ENCODE measurements around the gene STOX2.

STOX2 gene

GRCh38 chr4:183918696-183919095 lies 13.6 kb downstream of the STOX2 start:
- TF ChIP-seq RAD21 (IDR thresholded peaks at IDR 0.05; ENCODE audit: low read depth) (no peak), TEAD4 (IDR thresholded peaks at IDR 0.05) (no peak), EP300 (IDR thresholded peaks at IDR 0.05; ENCODE audit: borderline replicate concordance) (no peak), USF1 (IDR thresholded peaks at IDR 0.05) (no peak), CEBPB (IDR thresholded peaks at IDR 0.05) (no peak), MAX (IDR thresholded peaks at IDR 0.05) (no peak)
- TF ChIP-seq, protein P1, sequence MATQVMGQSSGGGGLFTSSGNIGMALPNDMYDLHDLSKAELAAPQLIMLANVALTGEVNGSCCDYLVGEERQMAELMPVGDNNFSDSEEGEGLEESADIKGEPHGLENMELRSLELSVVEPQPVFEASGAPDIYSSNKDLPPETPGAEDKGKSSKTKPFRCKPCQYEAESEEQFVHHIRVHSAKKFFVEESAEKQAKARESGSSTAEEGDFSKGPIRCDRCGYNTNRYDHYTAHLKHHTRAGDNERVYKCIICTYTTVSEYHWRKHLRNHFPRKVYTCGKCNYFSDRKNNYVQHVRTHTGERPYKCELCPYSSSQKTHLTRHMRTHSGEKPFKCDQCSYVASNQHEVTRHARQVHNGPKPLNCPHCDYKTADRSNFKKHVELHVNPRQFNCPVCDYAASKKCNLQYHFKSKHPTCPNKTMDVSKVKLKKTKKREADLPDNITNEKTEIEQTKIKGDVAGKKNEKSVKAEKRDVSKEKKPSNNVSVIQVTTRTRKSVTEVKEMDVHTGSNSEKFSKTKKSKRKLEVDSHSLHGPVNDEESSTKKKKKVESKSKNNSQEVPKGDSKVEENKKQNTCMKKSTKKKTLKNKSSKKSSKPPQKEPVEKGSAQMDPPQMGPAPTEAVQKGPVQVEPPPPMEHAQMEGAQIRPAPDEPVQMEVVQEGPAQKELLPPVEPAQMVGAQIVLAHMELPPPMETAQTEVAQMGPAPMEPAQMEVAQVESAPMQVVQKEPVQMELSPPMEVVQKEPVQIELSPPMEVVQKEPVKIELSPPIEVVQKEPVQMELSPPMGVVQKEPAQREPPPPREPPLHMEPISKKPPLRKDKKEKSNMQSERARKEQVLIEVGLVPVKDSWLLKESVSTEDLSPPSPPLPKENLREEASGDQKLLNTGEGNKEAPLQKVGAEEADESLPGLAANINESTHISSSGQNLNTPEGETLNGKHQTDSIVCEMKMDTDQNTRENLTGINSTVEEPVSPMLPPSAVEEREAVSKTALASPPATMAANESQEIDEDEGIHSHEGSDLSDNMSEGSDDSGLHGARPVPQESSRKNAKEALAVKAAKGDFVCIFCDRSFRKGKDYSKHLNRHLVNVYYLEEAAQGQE (IDR thresholded peaks at IDR 0.05; ENCODE audit: low read depth), result no peak

- peak; percentile 66 for TF ChIP-seq MAX (IDR thresholded peaks at IDR 0.05)
- no peak for TF ChIP-seq FOXM1 (IDR thresholded peaks at IDR 0.05; ENCODE audit: borderline replicate concordance, low read depth)
Measured at GRCh38 chr4:183919141-183919540, 14.0 kb downstream of the STOX2 start.

- TF ChIP-seq TCF12 (IDR thresholded peaks at IDR 0.05; ENCODE audit: low read depth) (no peak), ZBTB7A (IDR thresholded peaks at IDR 0.05; ENCODE audit: low read depth) (no peak), USF1 (IDR thresholded peaks at IDR 0.05) (no peak), EGR1 (IDR thresholded peaks at IDR 0.05) (no peak), MAX (IDR thresholded peaks at IDR 0.05) (no peak), FOXM1 (IDR thresholded peaks at IDR 0.05; ENCODE audit: borderline replicate concordance, low read depth) (no peak), TAF1 (IDR thresholded peaks at IDR 0.05; ENCODE audit: low read depth) (no peak), CEBPB (IDR thresholded peaks at IDR 0.05) (no peak), EP300 (IDR thresholded peaks at IDR 0.05; ENCODE audit: borderline replicate concordance) (no peak), TEAD4 (IDR thresholded peaks at IDR 0.05) (no peak), NFIC (IDR thresholded peaks at IDR 0.05) (no peak)
- TF ChIP-seq, protein P1 (IDR thresholded peaks at IDR 0.05; ENCODE audit: low read depth), result no peak
Measured at GRCh38 chr4:183920512-183920911, 15.4 kb downstream of the STOX2 start.

DNA sequence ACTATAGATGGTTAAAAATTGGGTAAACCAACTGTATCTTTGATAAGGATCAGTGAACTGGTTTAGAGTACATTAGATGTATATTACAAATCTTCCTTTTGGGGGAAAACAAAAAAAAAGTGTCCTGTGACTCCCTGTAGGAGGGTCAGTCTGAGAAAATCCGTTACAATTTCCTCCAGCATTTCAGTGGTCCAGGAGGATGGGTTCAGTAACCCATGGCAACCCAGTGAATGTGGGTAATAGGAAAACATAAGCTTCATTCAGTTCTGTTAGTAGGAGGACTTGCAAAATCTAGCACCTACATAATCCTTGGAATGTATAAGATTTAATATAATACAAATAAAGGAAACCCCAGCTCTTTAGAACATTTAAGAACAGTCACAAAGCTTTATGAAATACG lies 16.2 kb downstream of the STOX2 start:
- no peak for TF ChIP-seq NFIC (IDR thresholded peaks at IDR 0.05)
- no peak for TF ChIP-seq MAX (IDR thresholded peaks at IDR 0.05)
- TF ChIP-seq CREB1 (IDR thresholded peaks at IDR 0.05; ENCODE audit: low read depth), result no peak
- TF ChIP-seq CEBPB (IDR thresholded peaks at IDR 0.05), result no peak
- TF ChIP-seq EP300 (IDR thresholded peaks at IDR 0.05; ENCODE audit: borderline replicate concordance), result no peak
- no peak for TF ChIP-seq TEAD4 (IDR thresholded peaks at IDR 0.05)
- TF ChIP-seq EGR1 (IDR thresholded peaks at IDR 0.05), result no peak
- no peak for TF ChIP-seq USF1 (IDR thresholded peaks at IDR 0.05)
- TF ChIP-seq YY1 (IDR thresholded peaks at IDR 0.05; ENCODE audit: low read depth), result no peak
- TF ChIP-seq, protein P1 (IDR thresholded peaks at IDR 0.05; ENCODE audit: low read depth), result no peak

All from Ishikawa (cell line).